Cerebellar nuclear complex (tissue), 1 donor: ENCODE data around the gene MALAT1.
A peak's percentile ranks its signal among the peaks of the same experiment; 100 is the strongest.
"Not testable (repeated sequence)": the region's sequence is repeated elsewhere in the genome, so short reads cannot be mapped to it uniquely, and the experiment has no call there.

Experiments
- DNase-seq, 2 experiments: peaks; one replicate each; lab custom pipeline; 2025; lab: John Stamatoyannopoulos, UW

Gene MALAT1

DNA sequence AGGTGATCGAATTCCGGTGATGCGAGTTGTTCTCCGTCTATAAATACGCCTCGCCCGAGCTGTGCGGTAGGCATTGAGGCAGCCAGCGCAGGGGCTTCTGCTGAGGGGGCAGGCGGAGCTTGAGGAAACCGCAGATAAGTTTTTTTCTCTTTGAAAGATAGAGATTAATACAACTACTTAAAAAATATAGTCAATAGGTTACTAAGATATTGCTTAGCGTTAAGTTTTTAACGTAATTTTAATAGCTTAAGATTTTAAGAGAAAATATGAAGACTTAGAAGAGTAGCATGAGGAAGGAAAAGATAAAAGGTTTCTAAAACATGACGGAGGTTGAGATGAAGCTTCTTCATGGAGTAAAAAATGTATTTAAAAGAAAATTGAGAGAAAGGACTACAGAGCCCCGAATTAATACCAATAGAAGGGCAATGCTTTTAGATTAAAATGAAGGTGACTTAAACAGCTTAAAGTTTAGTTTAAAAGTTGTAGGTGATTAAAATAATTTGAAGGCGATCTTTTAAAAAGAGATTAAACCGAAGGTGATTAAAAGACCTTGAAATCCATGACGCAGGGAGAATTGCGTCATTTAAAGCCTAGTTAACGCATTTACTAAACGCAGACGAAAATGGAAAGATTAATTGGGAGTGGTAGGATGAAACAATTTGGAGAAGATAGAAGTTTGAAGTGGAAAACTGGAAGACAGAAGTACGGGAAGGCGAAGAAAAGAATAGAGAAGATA lies at the start of gene MALAT1:
MALAT1 (plus strand) TSS at position 69 of the 736 bp plus-strand sequence.
- DNase-seq, result peak; percentile 38 to 84

- DNase-seq, result not testable (repeated sequence)
Observed at GRCh38 chr11:65451301-65451700, 47.5 kb upstream of the MALAT1 start.

DNA sequence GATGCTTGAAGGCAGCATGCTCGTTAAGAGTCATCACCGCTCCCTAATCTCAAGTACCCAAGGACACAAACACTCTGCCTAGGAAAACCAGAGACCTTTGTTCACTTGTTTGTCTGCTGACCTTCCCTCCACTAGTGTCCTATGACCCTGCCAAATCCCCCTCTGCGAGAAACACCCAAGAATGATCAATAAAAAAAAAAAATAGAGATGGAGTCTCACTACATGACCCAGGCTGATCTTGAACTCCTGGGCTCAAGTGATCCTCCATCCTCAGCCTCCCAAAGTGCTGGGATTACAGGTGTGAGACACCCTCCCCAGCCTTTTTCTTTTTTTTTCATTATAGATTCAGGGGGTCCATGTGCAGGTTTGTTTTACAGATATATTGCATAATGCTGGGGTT lies 46.6 kb upstream of the MALAT1 start:
- not testable (repeated sequence) for DNase-seq

- DNase-seq, result no peak
Observed at GRCh38 chr11:65452806-65453490, 45.9 kb upstream of the MALAT1 start.

GRCh38 chr11:65454311-65454695 lies 44.5 kb upstream of the MALAT1 start:
- no peak for DNase-seq

DNA sequence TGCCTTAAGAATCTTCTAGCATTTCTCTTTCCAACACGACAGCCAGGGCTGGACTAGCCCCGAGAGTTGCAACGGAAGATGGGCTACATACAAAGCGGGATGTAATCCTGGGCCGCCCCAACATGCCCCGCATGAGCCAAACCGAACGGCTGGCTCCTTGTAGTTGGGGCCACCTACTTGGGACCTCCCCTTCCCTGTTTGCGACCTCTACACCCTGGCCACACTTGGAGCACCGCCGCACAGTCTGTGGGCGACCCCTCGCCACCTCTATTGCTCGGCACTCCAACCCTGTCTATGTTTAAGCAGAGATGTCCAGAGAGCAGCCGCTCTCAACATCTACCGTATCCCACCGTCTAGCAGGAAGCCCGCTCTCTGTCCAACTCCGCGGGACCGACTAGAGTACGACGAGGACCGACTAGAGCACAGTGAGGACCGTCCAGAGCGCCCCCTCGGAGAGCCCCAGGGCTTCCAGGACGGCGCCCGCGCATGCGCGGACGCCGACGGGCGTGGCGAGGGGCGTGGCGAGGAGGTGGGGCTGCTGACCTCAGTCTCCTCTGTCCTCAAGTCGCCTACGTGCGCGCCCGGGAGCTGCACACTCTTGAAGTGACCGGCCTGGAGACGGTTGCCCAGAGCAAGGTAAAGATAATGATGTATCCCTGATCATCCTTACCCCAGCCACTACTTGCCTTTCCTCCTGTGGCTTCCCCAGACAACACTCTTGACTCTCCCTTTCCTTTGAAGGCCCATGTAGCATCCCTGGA lies 44.0 kb upstream of the MALAT1 start:
- peak; percentile 52 to 71 for DNase-seq

GRCh38 chr11:65456418-65456817 lies 42.4 kb upstream of the MALAT1 start:
- no peak for DNase-seq

DNA sequence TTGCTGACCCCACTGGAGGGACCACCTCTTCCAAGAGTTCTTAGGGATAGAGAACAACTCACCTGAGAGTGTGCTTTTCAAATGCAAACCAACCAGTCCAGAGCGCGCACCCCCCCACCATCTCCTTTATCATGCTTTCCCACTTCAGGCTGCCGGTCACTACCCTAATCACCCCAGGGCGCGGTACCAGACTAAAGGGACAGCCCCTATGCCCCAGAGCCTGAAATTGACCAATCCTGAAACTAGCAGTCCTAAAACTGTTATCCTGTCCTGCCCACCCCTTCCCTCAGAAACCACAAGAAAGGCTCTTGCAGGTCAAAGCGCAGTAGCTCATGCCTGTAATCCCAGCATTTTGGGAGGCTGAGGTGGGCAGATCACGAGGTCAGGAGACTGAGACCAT lies 39.3 kb upstream of the MALAT1 start:
- no peak for DNase-seq

DNA sequence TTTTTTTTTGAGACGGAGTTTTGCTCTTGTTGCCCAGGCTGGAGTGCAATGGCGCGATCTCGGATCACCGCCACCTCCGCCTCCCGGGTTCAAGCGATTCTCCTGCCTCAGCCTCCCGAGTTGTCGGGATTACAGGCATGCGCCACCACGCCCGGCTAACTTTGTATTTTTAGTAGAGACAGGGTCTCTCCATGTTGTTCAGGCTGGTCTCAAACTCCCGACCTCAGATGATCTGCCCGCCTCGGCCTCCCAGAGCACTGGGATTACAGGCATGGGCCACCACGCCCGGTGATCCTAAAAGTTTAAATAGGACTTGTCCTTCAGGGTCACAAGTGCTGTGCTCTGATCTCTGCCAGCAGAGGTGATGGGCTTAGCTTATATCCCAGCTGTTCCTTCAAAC lies 33.4 kb upstream of the MALAT1 start:
- DNase-seq, result not testable (repeated sequence)

GRCh38 chr11:65467306-65467705 lies 31.5 kb upstream of the MALAT1 start:
- not testable (repeated sequence) for DNase-seq

GRCh38 chr11:65468874-65469333 lies 29.9 kb upstream of the MALAT1 start:
- DNase-seq, result no peak

- DNase-seq, result no peak
Observed at GRCh38 chr11:65470433-65471049, 28.3 kb upstream of the MALAT1 start.

GRCh38 chr11:65471447-65471891 lies 27.4 kb upstream of the MALAT1 start:
- peak in 1 of 2 experiments; percentile 21 for DNase-seq

DNA sequence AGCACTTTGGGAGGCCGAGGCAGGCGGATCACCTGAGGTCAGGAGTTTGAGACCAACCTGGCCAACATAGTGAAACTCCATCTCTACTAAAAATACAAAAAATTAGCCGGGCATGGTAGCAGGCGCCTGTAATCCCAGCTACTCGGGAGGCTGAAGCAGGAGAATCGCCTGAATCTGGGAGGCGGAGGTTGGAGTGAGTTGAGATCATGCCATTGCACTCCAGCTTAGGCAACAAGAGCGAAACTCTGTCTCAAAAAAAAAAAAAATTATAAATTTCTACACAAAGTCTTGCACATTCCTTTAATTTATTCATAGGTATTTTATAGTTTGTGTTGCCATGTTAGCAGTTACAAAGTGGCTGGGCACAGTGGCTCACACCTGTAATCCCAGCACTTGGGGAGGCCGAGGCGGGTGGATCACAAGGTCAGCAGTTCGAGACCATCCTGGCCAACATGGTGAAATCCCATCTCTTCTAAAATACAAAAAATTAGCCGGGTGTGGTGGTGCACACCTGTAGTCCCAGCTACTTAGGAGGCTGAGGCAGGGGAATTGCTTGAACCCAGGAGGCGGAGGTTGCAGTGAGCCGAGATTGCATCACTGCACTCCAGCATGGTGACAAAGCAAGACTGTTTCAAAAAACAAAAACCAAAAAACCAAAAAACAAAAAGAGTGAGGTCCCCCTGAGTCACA lies 26.1 kb upstream of the MALAT1 start:
- DNase-seq, result not testable (repeated sequence)

DNA sequence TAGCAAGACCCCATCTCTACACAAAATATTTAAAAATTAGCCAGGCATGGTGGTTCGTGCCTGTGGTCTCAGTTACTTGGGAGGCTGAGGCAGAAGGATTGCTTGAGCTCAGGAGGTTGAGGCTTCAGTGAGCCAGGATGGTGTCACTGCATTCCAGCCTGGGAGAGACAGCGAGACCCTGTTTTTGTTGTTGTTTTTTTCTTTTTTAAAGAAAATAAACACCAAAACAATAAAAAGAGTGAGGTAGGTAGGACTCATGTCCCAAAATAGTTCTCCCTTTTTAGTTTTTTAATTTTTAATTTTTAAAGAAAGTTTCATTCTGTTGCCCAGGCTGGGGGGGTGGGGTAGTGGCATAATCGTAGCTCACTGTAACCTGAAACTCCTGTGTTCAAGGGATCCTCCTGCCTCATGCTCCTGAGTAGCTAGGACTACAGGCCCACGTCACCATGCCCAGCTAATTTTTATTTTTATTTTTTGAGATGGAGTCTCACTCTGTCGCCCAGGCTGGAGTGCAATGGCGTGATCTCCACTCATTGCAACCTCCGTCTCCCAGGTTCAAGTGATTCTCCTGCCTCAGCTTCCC lies 25.5 kb upstream of the MALAT1 start:
- DNase-seq, result no peak

- DNase-seq, result no peak
Observed at GRCh38 chr11:65474864-65475263, 24.0 kb upstream of the MALAT1 start.

- DNase-seq, result no peak
Observed at GRCh38 chr11:65476632-65477148, 22.2 kb upstream of the MALAT1 start.

DNA sequence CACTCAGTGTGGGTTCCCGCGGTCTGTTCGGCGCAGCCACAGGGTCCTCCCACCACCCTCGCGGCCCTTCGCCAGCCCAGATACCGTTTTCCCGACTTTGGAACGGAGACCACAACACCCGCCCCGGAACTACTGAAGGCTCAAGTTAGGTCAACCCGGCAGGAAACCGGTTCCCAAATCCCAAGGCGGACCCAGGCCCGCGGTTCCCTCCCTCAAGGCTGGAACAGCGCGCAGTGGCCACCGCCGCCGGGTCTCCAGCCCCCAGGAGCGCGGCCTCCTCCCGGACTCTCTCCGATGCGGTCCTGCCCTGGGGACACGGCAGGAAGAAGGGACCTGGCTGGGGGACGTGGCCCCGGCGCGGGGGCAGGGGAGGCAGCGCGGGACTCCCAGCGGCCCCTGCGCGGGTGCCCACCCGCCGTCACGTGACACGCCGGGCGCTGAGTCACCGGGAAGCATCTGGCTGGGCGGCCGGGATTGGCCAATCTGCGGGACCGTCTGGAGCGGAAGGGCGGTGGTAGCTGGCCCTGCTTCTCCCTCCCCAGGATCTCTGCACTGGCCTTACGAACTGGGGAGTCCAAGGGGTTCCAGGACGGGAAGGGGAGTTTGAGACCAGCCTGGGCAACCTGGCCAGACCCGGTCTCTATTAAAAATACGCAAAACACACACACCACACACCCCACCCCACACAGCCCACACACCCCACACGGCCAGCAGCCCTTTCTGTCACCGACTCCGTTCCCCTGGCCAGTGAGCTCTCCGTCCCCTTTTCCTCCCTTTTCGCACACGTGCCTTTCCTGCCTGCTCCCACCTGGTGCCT lies 21.5 kb upstream of the MALAT1 start:
- DNase-seq, result peak; percentile 59 to 82

- DNase-seq, result no peak
Observed at GRCh38 chr11:65478388-65479183, 20.3 kb upstream of the MALAT1 start.
